GM13977 (cell line): Measurements from ENCODE around the gene RET.

ENCODE experiments used
- DNase-seq: peaks from one replicate; pipeline ENCODE4 v3.0.0; 2012; ENCODE audit warnings: low spot score
- in situ Hi-C: fragments of 300-500 bp; cut with MboI; formaldehyde crosslinking; loops from one replicate; pipeline ENCODE4 v1.12.0; 2022; ENCODE audit warnings: low sequenced_read_pairs, low pct_unique_long_range_greater_than_20kb, mixed read lengths, inconsistent platforms; ENCODE audit not compliant: unreplicated experiment
- TF ChIP-seq, protein P1 (sequence below): IDR thresholded peaks from 2 replicates; pipeline ENCODE4 v1.5.1; 2012; ENCODE audit warnings: mild to moderate bottlenecking, control low read depth; ENCODE audit not compliant: insufficient read depth; ENCODE audit errors: extremely low read depth, missing control alignments

Gene RET

DNA sequence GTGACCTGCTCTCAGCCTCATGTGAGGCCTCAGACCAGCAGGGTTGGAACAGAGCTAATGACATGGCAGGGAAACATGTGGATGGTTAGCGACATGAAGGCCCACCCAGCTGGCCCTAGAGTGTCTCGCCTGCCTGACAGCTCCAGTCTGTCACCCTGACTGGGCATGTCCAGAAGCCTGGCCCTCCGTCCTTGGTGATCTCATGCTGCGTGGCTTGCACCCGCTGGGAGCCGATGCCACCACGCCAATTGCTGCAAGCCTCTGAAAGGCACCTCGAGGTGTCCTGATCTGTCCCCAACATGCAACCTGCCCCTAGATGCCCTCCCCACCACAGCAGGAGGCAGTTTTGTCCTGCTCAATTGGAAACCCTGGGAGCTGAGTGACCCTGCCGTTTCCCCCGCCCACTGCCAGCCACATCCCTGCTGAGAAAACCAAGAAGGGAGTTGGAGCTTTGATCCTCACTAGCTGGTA is 27.8 kb upstream of the RET start:
- TF ChIP-seq, protein P1, sequence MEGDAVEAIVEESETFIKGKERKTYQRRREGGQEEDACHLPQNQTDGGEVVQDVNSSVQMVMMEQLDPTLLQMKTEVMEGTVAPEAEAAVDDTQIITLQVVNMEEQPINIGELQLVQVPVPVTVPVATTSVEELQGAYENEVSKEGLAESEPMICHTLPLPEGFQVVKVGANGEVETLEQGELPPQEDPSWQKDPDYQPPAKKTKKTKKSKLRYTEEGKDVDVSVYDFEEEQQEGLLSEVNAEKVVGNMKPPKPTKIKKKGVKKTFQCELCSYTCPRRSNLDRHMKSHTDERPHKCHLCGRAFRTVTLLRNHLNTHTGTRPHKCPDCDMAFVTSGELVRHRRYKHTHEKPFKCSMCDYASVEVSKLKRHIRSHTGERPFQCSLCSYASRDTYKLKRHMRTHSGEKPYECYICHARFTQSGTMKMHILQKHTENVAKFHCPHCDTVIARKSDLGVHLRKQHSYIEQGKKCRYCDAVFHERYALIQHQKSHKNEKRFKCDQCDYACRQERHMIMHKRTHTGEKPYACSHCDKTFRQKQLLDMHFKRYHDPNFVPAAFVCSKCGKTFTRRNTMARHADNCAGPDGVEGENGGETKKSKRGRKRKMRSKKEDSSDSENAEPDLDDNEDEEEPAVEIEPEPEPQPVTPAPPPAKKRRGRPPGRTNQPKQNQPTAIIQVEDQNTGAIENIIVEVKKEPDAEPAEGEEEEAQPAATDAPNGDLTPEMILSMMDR: no peak
- in situ Hi-C loops: no loop called here
- DNase-seq: no peak

- no peak for DNase-seq
- in situ Hi-C loops: no loop called here
- TF ChIP-seq, protein P1: no peak
Measured at GRCh38 chr10:43050011-43050410, 26.9 kb upstream of the RET start.

DNA sequence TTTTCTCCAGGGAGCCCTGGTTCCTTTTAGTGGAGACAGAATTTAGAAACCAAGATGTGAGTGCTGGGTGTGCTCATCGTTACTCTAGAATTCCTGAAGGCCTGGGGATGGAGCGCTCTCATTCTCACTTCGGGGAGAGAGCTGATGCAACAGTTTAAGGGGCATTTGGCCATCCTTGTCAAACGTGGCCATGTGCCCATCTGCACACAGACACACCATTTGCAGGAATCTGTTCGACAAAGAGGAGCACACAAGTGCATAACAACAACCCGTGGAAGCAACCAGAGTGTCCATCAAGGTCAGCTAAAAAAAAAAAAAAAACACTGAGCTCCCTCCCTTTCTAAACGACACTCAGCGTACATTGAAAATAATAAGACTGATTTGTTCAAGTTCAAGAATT is 23.0 kb upstream of the RET start:
- TF ChIP-seq, protein P1: no peak
- in situ Hi-C loops: no loop called here
- no peak for DNase-seq

DNA sequence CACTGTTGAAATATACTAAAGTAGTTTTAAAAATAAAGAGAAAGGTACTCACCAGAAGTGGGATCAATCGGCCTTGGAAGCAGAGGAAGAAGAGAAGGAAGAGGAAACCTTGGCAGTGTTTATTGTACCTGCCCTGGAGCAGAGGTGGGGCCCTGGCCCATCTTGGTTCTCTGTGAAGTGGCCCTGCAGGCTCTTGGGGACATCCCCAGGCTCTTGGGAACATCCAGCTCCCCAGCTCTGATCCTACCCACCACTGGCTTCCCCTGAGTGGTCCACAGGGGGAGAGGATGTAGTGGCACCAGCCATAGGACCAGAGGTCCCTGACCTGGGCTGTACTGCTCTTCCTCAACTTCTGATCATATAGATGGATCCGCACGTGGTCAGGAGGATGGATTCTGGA is 22.3 kb upstream of the RET start:
- DNase-seq: no peak
- TF ChIP-seq, protein P1: no peak
- in situ Hi-C loops: no loop called here

DNA sequence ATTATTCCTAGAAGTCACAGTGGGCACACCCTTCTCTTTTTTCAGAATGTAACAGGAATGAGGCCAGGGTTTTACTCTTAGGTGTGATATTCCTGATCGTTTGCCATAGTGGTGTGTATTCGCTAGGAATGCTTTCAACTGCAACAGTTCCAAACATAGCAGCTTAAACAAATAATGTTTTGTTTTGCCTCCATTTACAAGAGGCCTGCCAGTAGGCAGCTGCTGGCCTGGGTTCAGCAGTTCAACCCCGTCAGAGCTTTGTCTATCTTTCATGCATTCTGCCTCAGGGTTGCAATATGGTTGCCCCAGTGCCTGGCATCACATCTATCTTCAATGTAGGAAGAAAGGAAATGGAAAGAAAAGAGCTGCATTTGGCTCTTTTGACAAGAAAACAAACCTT is 21.7 kb upstream of the RET start:
- in situ Hi-C loops: no loop called here
- TF ChIP-seq, protein P1: no peak
- DNase-seq: no peak

GRCh38 chr10:43055991-43056567 is 20.8 kb upstream of the RET start:
- DNase-seq: no peak
- TF ChIP-seq, protein P1: no peak
- in situ Hi-C loops: no loop called here

DNA sequence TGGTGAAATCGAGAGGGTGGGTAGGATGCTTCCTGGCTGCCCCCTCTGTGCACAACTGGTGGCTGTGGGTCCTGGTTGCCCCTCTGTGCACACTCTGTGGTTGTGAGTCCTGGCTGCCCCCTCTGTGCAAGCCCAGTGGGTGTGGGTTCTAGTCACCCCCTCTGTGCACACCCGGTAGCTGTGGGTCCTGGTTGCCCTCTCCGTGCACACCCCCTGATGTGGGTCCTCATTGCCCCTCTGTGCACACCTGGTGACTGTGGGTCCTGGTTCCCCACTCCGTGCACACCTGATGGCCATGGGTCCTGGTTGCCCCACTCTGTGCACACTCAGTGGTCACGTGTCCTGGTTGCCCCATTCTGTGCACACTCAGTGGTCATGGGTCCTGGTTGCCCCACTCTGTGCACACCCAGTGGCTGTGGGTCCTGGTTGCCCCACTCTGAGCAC is 20.3 kb upstream of the RET start:
- in situ Hi-C loops: no loop called here
- no peak for DNase-seq
- TF ChIP-seq, protein P1: no peak
